Karpas-422 (cell line): ENCODE measurements around the gene ATL2. TPM values are rescaled to one million over a fixed set of nuclear protein-coding genes. Genes with fewer than 3 reads are reported as not detected.

Experiments
- DNase-seq: peaks from one replicate; pipeline ENCODE4 v3.0.0-alpha.2; 2015
- H2AFZ ChIP-seq: fragments of 200-600 bp; sonication (generic); 2 replicates; pipeline ENCODE4 v1.6.1; 2014; ENCODE audit warnings: antibody characterized with exemption, low read length, mixed read lengths
- H3K27ac ChIP-seq: fragments of 200-600 bp; sonication (generic); 2 replicates; pipeline ENCODE4 v1.5.1; 2014; ENCODE audit warnings: mild to moderate bottlenecking, low read length, moderate library complexity
- H3K27me3 ChIP-seq: fragments of 200-600 bp; sonication (generic); 2 replicates; pipeline ENCODE4 v1.6.1; 2014; ENCODE audit warnings: low read length, mixed read lengths
- H3K36me3 ChIP-seq: fragments of 200-600 bp; sonication (generic); 2 replicates; pipeline ENCODE4 v1.6.1; 2014; ENCODE audit warnings: low read length, mixed read lengths; ENCODE audit not compliant: insufficient read depth
- H3K4me1 ChIP-seq: fragments of 200-600 bp; sonication (generic); 2 replicates; pipeline ENCODE4 v1.6.1; 2014; ENCODE audit warnings: mild to moderate bottlenecking, low read length, mixed read lengths
- H3K4me2 ChIP-seq: fragments of 200-600 bp; sonication (generic); 2 replicates; pipeline ENCODE4 v1.6.1; 2014; ENCODE audit warnings: low read length, low read depth, mild to moderate bottlenecking; ENCODE audit not compliant: poor library complexity, severe bottlenecking
- H3K4me3 ChIP-seq: fragments of 200-600 bp; sonication (generic); 2 replicates; pipeline ENCODE4 v1.5.1; 2014; ENCODE audit warnings: mild to moderate bottlenecking, antibody characterized with exemption, low read length, mixed read lengths
- H3K79me2 ChIP-seq: fragments of 200-600 bp; sonication (generic); 2 replicates; pipeline ENCODE4 v1.6.1; 2014; ENCODE audit warnings: mild to moderate bottlenecking, low read length, mixed read lengths
- H3K9ac ChIP-seq: fragments of 200-600 bp; sonication (generic); 2 replicates; pipeline ENCODE4 v1.6.0; 2014; ENCODE audit warnings: low read length
- H3K9me2 ChIP-seq: fragments of 200-600 bp; sonication (generic), shearing (Covaris generic); replicated peaks from 2 replicates; pipeline ENCODE4 v1.6.0; 2014; ENCODE audit warnings: mild to moderate bottlenecking, low read length, moderate library complexity; ENCODE audit not compliant: insufficient read depth
- H3K9me3 ChIP-seq: fragments of 300-700, 200-600 bp; sonication (generic); 2 replicates; pipeline ENCODE4 v1.6.1; 2014; ENCODE audit warnings: low read length, mixed read lengths
- H4K20me1 ChIP-seq: fragments of 200-600 bp; sonication (generic); 2 replicates; pipeline ENCODE4 v1.6.1; 2014; ENCODE audit warnings: mild to moderate bottlenecking, antibody characterized with exemption, low read length, low read depth; ENCODE audit not compliant: insufficient read depth
- total RNA-seq: library from RNA; depleted of rRNA; stranded (reverse); fragments of >200 nt; shearing (Covaris generic); gene quantifications from 2 replicates; pipeline ENCODE4 v1.2.3, GENCODE V29; 2014; ENCODE audit warnings: low replicate concordance

ATL2 gene
- total RNA-seq, 1 experiment from 2014 or later: 154 TPM

DNA sequence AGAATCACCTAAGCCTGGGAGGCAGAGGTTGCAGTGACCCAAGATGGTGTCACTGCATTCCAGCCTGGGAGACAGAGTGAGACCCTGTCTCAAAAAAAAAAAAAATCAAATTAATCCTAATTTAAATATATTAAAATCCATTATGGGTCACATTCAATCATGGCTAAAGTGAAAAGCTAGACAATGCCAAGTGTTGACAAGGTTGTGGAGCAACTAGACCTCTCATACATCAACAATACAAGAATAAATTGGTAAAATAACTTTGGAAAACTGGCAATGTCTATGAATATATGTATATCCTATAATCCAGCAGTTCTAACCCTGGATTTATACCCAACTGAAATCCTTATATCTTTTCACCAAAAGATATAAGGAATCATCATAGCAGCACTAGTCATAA lies 23.4 kb upstream of the ATL2 start:
- Histone ChIP-seq H3K4me3 (no peak overlapping the region), H3K4me2 (no peak overlapping the region), H3K4me1 (peaks cover 21% of the 10 kb centered on the region), H3K79me2 (no peaks in the 10 kb centered on the region), H4K20me1 (no peaks in the 10 kb centered on the region), H3K27ac (no peak overlapping the region), H3K9ac (no peak overlapping the region), H2AFZ (no peak overlapping the region), H3K9me3 (no peaks in the 10 kb centered on the region), H3K27me3 (no peaks in the 10 kb centered on the region), H3K36me3 (no peaks in the 10 kb centered on the region), H3K9me2 (no peaks in the 10 kb centered on the region)
- DNase-seq: no peak

DNA sequence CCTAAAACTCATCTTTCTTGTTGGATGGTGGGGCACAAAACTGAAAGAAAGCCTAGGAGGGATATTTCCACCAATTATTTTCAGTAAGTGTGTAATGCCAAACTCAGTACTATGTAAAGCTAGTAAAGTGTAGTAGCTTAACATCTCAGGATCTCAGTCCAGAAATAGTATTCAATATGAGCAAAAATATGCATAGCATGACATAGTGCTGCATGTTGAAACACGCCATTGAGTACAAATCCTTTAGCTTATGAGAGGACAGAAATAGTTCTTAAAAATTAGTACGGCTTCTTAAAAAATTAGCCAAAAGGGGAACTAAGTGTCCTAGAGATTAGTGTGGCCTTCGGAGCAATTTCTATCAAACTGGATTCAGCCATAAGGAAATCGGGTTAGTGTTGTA lies 21.7 kb upstream of the ATL2 start:
- Histone ChIP-seq H4K20me1 (no peaks in the 10 kb centered on the region), H3K79me2 (no peaks in the 10 kb centered on the region), H3K27ac (no peak overlapping the region), H3K27me3 (no peaks in the 10 kb centered on the region), H3K4me1 (peaks cover 29% of the 10 kb centered on the region), H3K4me2 (no peak overlapping the region), H3K9me3 (no peaks in the 10 kb centered on the region), H3K9ac (no peak overlapping the region), H3K36me3 (no peaks in the 10 kb centered on the region), H3K9me2 (no peaks in the 10 kb centered on the region), H3K4me3 (no peak overlapping the region), H2AFZ (no peak overlapping the region)
- no peak for DNase-seq

DNA sequence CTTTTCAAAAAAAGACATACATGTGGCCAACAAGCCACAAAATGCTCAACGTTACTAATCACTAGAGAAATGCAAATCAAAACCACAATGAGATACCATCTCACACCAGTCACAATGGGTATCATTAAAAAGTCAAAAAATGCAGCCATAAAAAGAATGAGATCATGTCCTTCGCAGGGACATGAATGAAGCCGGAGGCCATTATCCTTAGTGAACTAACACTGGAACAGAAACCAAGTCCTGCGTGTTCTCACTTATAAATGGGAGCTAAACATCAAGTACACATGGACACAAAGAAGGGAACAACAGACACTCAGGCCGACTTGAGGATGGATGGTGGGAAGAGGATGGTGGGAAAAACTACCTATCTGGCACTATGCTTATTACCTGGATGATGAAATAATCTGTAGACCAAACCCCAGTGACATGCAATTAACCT lies 17.8 kb upstream of the ATL2 start:
- peak; percentile 66 for DNase-seq
- H2AFZ ChIP-seq: peak overlapping the region; percentile 60
- H3K27ac ChIP-seq: peak overlapping the region; percentile 15; the same call in 1 of the 2 replicates
- peak overlapping the region; percentile 18 for H3K4me3 ChIP-seq
- H3K79me2 ChIP-seq: no peaks in the 10 kb centered on the region
- H3K9me2 ChIP-seq: no peaks in the 10 kb centered on the region
- peak overlapping the region; percentile 16; the same call in 1 of the 2 replicates for H3K9ac ChIP-seq
- peak overlapping the region; percentile 49 for H3K4me2 ChIP-seq
- H3K9me3 ChIP-seq: no peaks in the 10 kb centered on the region
- H3K27me3 ChIP-seq: no peaks in the 10 kb centered on the region
- H3K4me1 ChIP-seq: peaks cover 21% of the 10 kb centered on the region
- no peaks in the 10 kb centered on the region for H3K36me3 ChIP-seq
- H4K20me1 ChIP-seq: no peaks in the 10 kb centered on the region

DNA sequence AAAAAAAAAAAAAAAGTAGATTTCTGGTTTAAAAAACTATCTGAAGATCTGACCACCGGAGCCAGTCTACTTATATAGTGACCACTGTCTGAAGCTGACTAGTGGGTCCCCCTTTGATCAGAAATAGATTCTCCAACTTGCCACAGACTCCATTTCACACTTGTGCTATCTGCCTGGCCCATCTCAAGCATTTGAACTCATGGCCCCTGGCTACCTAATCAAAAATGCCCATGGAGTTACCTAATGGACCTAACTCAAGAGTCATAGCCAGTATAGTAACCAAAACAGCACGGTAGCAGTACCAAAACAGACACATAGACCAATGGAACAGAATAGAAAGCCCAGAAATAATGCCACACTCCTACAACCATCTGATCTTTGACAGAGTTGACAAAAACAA lies 17.0 kb upstream of the ATL2 start:
- H3K4me2 ChIP-seq: peak overlapping the region; percentile 49
- 0 out of 2 replicates have a peak overlapping the region, but pooled peaks have one; percentile 60 for H2AFZ ChIP-seq
- no peaks in the 10 kb centered on the region for H3K27me3 ChIP-seq
- H3K4me1 ChIP-seq: peaks cover 21% of the 10 kb centered on the region
- no peaks in the 10 kb centered on the region for H3K9me2 ChIP-seq
- no peaks in the 10 kb centered on the region for H4K20me1 ChIP-seq
- no peak for DNase-seq
- H3K4me3 ChIP-seq: no peak overlapping the region
- no peaks in the 10 kb centered on the region for H3K79me2 ChIP-seq
- no peak overlapping the region for H3K27ac ChIP-seq
- no peaks in the 10 kb centered on the region for H3K9me3 ChIP-seq
- H3K36me3 ChIP-seq: no peaks in the 10 kb centered on the region
- no peak overlapping the region for H3K9ac ChIP-seq

DNA sequence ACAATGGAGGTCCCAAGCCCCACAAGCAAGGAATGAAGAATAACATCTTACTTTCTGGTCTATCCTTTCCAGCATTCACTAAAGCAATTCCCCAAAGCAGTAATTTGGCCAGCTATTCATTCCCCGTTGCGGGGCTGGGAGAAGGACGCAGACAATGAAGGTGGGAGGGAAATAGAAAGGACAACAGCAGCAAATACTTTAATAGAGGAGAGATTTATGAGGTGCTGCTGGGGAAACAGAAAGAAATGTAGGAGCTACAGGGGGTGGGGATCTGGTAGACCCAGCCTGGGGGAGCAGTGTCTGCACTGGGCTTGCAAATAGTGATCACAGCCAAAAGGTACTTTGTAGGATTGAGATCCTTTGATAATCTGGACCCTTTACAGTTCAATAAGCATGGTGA lies 13.9 kb upstream of the ATL2 start:
- Histone ChIP-seq H3K27me3 (no peaks in the 10 kb centered on the region), H3K4me2 (no peak overlapping the region), H3K9me2 (no peaks in the 10 kb centered on the region), H3K79me2 (no peaks in the 10 kb centered on the region), H3K4me3 (no peak overlapping the region), H2AFZ (no peak overlapping the region), H4K20me1 (no peaks in the 10 kb centered on the region), H3K27ac (no peak overlapping the region), H3K9me3 (no peaks in the 10 kb centered on the region), H3K9ac (no peak overlapping the region), H3K36me3 (no peaks in the 10 kb centered on the region), H3K4me1 (peaks cover 19% of the 10 kb centered on the region)
- DNase-seq: no peak

DNA sequence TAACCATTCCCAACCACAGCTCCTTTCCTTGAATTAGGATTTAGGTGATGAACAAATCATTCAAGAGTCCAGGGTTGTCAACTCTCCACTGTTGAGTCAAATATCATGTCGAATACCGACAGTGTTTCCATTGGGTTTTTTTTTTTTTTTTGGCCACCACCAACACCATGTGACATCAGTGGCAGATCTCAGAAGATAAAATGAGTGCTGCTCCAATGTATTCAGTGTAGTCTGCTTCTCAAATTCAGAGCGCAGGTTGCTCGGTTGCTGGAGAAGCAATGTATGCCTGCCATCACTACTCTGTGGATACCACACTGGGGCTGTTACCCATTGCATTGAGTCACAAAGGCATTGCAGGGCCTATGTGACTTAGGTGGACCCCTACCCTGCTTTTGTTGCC lies 10.8 kb upstream of the ATL2 start:
- no peak overlapping the region for H3K4me2 ChIP-seq
- no peaks in the 10 kb centered on the region for H3K36me3 ChIP-seq
- H3K27ac ChIP-seq: no peak overlapping the region
- no peaks in the 10 kb centered on the region for H3K79me2 ChIP-seq
- no peaks in the 10 kb centered on the region for H3K9me2 ChIP-seq
- H4K20me1 ChIP-seq: no peaks in the 10 kb centered on the region
- H2AFZ ChIP-seq: no peak overlapping the region
- H3K9ac ChIP-seq: no peak overlapping the region
- DNase-seq: no peak
- H3K4me3 ChIP-seq: no peak overlapping the region
- no peaks in the 10 kb centered on the region for H3K27me3 ChIP-seq
- 0 out of 2 replicates have a peak, but pooled peaks cover 2% of the 10 kb centered on the region for H3K4me1 ChIP-seq
- H3K9me3 ChIP-seq: no peaks in the 10 kb centered on the region

DNA sequence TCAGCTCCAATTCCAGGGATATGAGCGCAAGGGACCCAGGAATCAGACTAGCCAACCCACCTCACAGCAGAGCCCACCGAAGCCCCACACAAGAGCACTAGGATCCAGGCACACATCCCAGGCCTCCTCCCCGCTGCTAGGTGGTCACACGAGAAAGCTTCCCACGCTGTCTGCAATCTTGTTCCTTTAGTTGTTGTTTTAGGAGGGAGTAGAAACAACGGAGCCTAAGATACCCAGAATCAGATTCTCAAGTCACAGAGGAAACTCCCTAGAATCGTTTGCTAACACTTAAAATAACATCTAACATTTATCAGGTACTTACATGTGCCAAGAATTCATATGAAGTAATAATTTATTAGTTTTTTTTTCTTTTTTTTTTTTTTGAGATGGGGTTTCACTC lies 9.7 kb upstream of the ATL2 start:
- no peaks in the 10 kb centered on the region for H3K9me3 ChIP-seq
- no peak for DNase-seq
- no peaks in the 10 kb centered on the region for H3K79me2 ChIP-seq
- H3K9ac ChIP-seq: no peak overlapping the region
- H2AFZ ChIP-seq: no peak overlapping the region
- no peaks in the 10 kb centered on the region for H4K20me1 ChIP-seq
- H3K4me2 ChIP-seq: no peak overlapping the region
- no peak overlapping the region for H3K27ac ChIP-seq
- no peaks in the 10 kb centered on the region for H3K9me2 ChIP-seq
- H3K4me1 ChIP-seq: 0 out of 2 replicates have a peak, but pooled peaks cover 2% of the 10 kb centered on the region
- no peaks in the 10 kb centered on the region for H3K36me3 ChIP-seq
- no peak overlapping the region for H3K4me3 ChIP-seq
- H3K27me3 ChIP-seq: no peaks in the 10 kb centered on the region

DNA sequence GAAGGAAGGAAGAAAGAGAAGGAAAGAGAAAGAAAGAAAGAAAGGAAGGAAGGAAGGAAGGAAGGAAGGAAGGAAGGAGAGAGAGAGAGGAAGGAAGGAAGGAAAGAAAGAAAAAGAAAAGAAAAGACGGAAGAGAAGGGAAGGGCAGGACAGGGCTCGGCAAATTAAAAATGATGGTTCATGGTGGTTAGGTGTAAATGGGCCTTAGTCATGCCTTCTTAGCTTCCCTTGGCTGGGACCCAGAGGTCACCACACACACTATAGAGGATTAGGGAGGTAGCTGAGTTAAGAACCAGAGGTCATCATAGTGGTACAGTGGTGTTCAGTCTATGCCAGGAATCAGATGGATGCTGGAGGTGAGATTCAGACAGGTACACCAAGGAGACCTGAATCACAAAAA lies 9.3 kb upstream of the ATL2 start:
- no peak overlapping the region for H3K9ac ChIP-seq
- H3K9me3 ChIP-seq: no peaks in the 10 kb centered on the region
- no peaks in the 10 kb centered on the region for H3K27me3 ChIP-seq
- no peak overlapping the region for H3K4me3 ChIP-seq
- no peak overlapping the region for H2AFZ ChIP-seq
- no peak for DNase-seq
- 0 out of 2 replicates have a peak, but pooled peaks cover 2% of the 10 kb centered on the region for H3K4me1 ChIP-seq
- H3K79me2 ChIP-seq: no peaks in the 10 kb centered on the region
- H3K36me3 ChIP-seq: no peaks in the 10 kb centered on the region
- H4K20me1 ChIP-seq: no peaks in the 10 kb centered on the region
- no peaks in the 10 kb centered on the region for H3K9me2 ChIP-seq
- no peak overlapping the region for H3K4me2 ChIP-seq
- H3K27ac ChIP-seq: no peak overlapping the region

DNA sequence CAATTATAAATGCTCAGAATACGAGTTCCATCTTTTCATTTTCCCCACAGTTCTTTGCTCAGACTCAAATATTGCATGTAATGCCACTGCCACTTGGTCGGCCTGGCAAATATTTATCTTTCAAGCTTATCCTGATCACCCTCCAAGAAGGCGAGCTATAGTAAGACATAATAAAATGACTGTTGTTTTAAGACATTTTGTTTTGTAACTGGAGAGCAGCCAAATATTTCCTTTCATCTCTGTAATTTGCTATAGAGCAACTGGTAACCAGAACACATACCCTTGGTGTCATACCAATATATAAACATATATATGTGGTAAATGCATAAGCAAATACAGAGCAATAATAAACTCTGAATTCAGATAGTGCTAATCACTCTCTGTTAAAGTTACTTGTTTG lies 7.3 kb upstream of the ATL2 start:
- H2AFZ ChIP-seq: no peak overlapping the region
- H3K27ac ChIP-seq: no peak overlapping the region
- no peak overlapping the region for H3K4me3 ChIP-seq
- no peaks in the 10 kb centered on the region for H3K27me3 ChIP-seq
- H3K36me3 ChIP-seq: no peaks in the 10 kb centered on the region
- H3K9ac ChIP-seq: no peak overlapping the region
- no peaks in the 10 kb centered on the region for H4K20me1 ChIP-seq
- H3K4me1 ChIP-seq: peaks cover 13% of the 10 kb centered on the region
- H3K4me2 ChIP-seq: no peak overlapping the region
- H3K79me2 ChIP-seq: no peaks in the 10 kb centered on the region
- H3K9me3 ChIP-seq: no peaks in the 10 kb centered on the region
- DNase-seq: no peak
- no peaks in the 10 kb centered on the region for H3K9me2 ChIP-seq
